ENCODE results near the gene VWCE. TPM values are rescaled to one million over a fixed set of nuclear protein-coding genes. Genes with fewer than 3 reads are reported as not detected.

Gene VWCE
- total RNA-seq, 1 donor from 2014 or later, result 19.2 TPM

- peaks cover 9 to 29% of the 10 kb centered on the region in 2 donors for H3K36me3 ChIP-seq
- intact Hi-C loops (cut with DNase I), result loop anchor here (2.0 kb wide), 1 partner anchor 97 kb away; the partner anchor contains the start of gene CPSF7
- no peaks in the 10 kb centered on the region for H3K9me3 ChIP-seq
- H3K4me3 ChIP-seq, result peak overlapping the region; percentile 97 to 98
- H3K27me3 ChIP-seq, result no peaks in the 10 kb centered on the region
- H3K27ac ChIP-seq, result no peak overlapping the region
- no peak for TF ChIP-seq CTCF (IDR thresholded peaks at IDR 0.05)
- peaks cover 0 to 20% of the 10 kb centered on the region in 2 donors for H3K4me1 ChIP-seq
- no peak for DNase-seq (ENCODE audit: low spot score in 2 of 2)
These were observed 36.5 kb upstream of the VWCE start for GRCh38 chr11:61331651-61332050.

- TF ChIP-seq CTCF (IDR thresholded peaks at IDR 0.05), result no peak
- Histone ChIP-seq H3K27ac (no peak overlapping the region), H3K36me3 (peaks cover 25 to 47% of the 10 kb centered on the region in 2 donors), H3K4me3 (no peak overlapping the region), H3K4me1 (peaks cover 0 to 15% of the 10 kb centered on the region in 2 donors), H3K9me3 (no peaks in the 10 kb centered on the region), H3K27me3 (no peaks in the 10 kb centered on the region)
- intact Hi-C loops (cut with DNase I), result no loop called here
- DNase-seq (ENCODE audit: low spot score in 2 of 2), result no peak
These were observed 34.8 kb upstream of the VWCE start for GRCh38 chr11:61329871-61330270.

GRCh38 chr11:61328351-61328750, 33.2 kb upstream of the VWCE start:
- intact Hi-C loops (cut with DNase I), result no loop called here
- Histone ChIP-seq H3K4me1 (peaks cover 0 to 11% of the 10 kb centered on the region in 2 donors), H3K9me3 (no peaks in the 10 kb centered on the region), H3K4me3 (no peak overlapping the region), H3K27ac (no peak overlapping the region), H3K36me3 (peaks cover 39 to 62% of the 10 kb centered on the region in 2 donors), H3K27me3 (no peaks in the 10 kb centered on the region)
- no peak for TF ChIP-seq CTCF (IDR thresholded peaks at IDR 0.05)
- DNase-seq (ENCODE audit: low spot score in 2 of 2), result no peak

- H3K27me3 ChIP-seq, result no peaks in the 10 kb centered on the region
- intact Hi-C loops (cut with DNase I), result no loop called here
- H3K4me3 ChIP-seq, result no peak overlapping the region
- peaks cover 0 to 11% of the 10 kb centered on the region in 2 donors for H3K4me1 ChIP-seq
- H3K9me3 ChIP-seq, result no peaks in the 10 kb centered on the region
- H3K36me3 ChIP-seq, result peaks cover 46 to 68% of the 10 kb centered on the region in 2 donors
- no peak for TF ChIP-seq CTCF (IDR thresholded peaks at IDR 0.05)
- no peak for DNase-seq (ENCODE audit: low spot score in 2 of 2)
- H3K27ac ChIP-seq, result no peak overlapping the region
These were observed 32.6 kb upstream of the VWCE start for GRCh38 chr11:61327669-61328071.

GRCh38 chr11:61325649-61326414, 30.7 kb upstream of the VWCE start:
- Histone ChIP-seq H3K4me3 (no peak overlapping the region), H3K4me1 (no peaks in the 10 kb centered on the region), H3K9me3 (no peaks in the 10 kb centered on the region), H3K27me3 (no peaks in the 10 kb centered on the region), H3K36me3 (peaks cover 64 to 87% of the 10 kb centered on the region in 2 donors), H3K27ac (no peak overlapping the region)
- DNase-seq (ENCODE audit: low spot score in 2 of 2), result no peak
- TF ChIP-seq CTCF (IDR thresholded peaks at IDR 0.05), result no peak
- intact Hi-C loops (cut with DNase I), result no loop called here
